Measurements from ENCODE around the gene COMT.
A peak's percentile ranks its signal among the peaks of the same experiment; 100 is the strongest.

COMT gene

GRCh38 chr22:19987394-19988306 is 46.1 kb downstream of the COMT start:
- Histone ChIP-seq H3K4me3 (ENCODE audit: low read depth, low read length) (no peak overlapping the region), H3K9me3 (ENCODE audit: control insufficient read depth, insufficient read depth, low read depth, low read length) (no peaks in the 10 kb centered on the region), H3K36me3 (ENCODE audit: control insufficient read depth in 2 of 2, insufficient read depth in 1 of 2, low read length in 2 of 2) (no peaks in the 10 kb centered on the region), H3K27ac (ENCODE audit: extremely low read depth, low read depth, low read length) (no peak overlapping the region), H3K4me1 (ENCODE audit: control insufficient read depth, insufficient read depth, low read length) (peaks cover 14% of the 10 kb centered on the region)
- CTCF ChIA-PET, result interaction anchor here (1.0 to 1.7 kb wide), 3 partner anchors 13 to 256 kb away, joined by 3 to 5 read pairs (median 3); no protein-coding TSS in a partner anchor
- no peak for TF ChIP-seq ZNF2 (tag by site-specific recombination; IDR thresholded peaks at IDR 0.05)
- TF ChIP-seq, protein P1, sequence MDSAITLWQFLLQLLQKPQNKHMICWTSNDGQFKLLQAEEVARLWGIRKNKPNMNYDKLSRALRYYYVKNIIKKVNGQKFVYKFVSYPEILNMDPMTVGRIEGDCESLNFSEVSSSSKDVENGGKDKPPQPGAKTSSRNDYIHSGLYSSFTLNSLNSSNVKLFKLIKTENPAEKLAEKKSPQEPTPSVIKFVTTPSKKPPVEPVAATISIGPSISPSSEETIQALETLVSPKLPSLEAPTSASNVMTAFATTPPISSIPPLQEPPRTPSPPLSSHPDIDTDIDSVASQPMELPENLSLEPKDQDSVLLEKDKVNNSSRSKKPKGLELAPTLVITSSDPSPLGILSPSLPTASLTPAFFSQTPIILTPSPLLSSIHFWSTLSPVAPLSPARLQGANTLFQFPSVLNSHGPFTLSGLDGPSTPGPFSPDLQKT (IDR thresholded peaks at IDR 0.05; ENCODE audit: borderline replicate concordance, low read depth, low read length), result no peak
- peak; percentile 76 for TF ChIP-seq ZNF398 (tag by site-specific recombination; IDR thresholded peaks at IDR 0.05)
- TF ChIP-seq ZNF202 (tag by site-specific recombination; IDR thresholded peaks at IDR 0.05; ENCODE audit: borderline replicate concordance), result no peak
- no peak for TF ChIP-seq ZNF426 (tag by site-specific recombination; IDR thresholded peaks at IDR 0.05)
- TF ChIP-seq ZNF530 (tag by site-specific recombination; IDR thresholded peaks at IDR 0.05; ENCODE audit: low read depth), result no peak
- TF ChIP-seq PATZ1 (tag by site-specific recombination; IDR thresholded peaks at IDR 0.05), result peak; percentile 7; the same call in 1 of the 2 replicates
- TF ChIP-seq, protein P2, sequence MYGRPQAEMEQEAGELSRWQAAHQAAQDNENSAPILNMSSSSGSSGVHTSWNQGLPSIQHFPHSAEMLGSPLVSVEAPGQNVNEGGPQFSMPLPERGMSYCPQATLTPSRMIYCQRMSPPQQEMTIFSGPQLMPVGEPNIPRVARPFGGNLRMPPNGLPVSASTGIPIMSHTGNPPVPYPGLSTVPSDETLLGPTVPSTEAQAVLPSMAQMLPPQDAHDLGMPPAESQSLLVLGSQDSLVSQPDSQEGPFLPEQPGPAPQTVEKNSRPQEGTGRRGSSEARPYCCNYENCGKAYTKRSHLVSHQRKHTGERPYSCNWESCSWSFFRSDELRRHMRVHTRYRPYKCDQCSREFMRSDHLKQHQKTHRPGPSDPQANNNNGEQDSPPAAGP (tag by site-specific recombination; IDR thresholded peaks at IDR 0.05), result 0 out of 2 replicates have a peak, but pooled peaks have one; percentile 31
- no peak for TF ChIP-seq ZFP69B (tag by site-specific recombination; IDR thresholded peaks at IDR 0.05)
- peak; percentile 38; the same call in 1 of the 2 replicates for TF ChIP-seq PRDM10 (tag by site-specific recombination; IDR thresholded peaks at IDR 0.05)
- TF ChIP-seq SP2 (tag by site-specific recombination; IDR thresholded peaks at IDR 0.05), result peak; percentile 30; the same call in 1 of the 2 replicates
- POLR2A ChIA-PET, result interaction anchor here (1.1 to 1.4 kb wide), 2 partner anchors 10 to 94 kb away, joined by 3 to 5 read pairs; no protein-coding TSS in a partner anchor

GRCh38 chr22:19988331-19988808 is 46.8 kb downstream of the COMT start:
- no peaks in the 10 kb centered on the region for H3K9me3 ChIP-seq (ENCODE audit: control insufficient read depth, insufficient read depth, low read depth, low read length)
- no peaks in the 10 kb centered on the region for H3K36me3 ChIP-seq (ENCODE audit: control insufficient read depth in 2 of 2, insufficient read depth in 1 of 2, low read length in 2 of 2)
- no peak overlapping the region for H3K27ac ChIP-seq (ENCODE audit: extremely low read depth, low read depth, low read length)
- ChIA-PET POLR2A (interaction anchor here (1.0 kb wide), 1 partner anchor 27 kb away, joined by 5 read pairs; no protein-coding TSS in a partner anchor), CTCF (interaction anchor here (1.0 to 1.7 kb wide), 2 partner anchors 25 to 256 kb away, joined by 3 to 5 read pairs; no protein-coding TSS in a partner anchor)
- H3K4me3 ChIP-seq (ENCODE audit: low read depth, low read length), result no peak overlapping the region
- peaks cover 14% of the 10 kb centered on the region for H3K4me1 ChIP-seq (ENCODE audit: control insufficient read depth, insufficient read depth, low read length)
- TF ChIP-seq PRDM4 (tag by site-specific recombination; IDR thresholded peaks at IDR 0.05) (no peak), ZNF76 (tag by site-specific recombination; IDR thresholded peaks at IDR 0.05; ENCODE audit: borderline replicate concordance, low read depth) (no peak), ZNF37A (tag by site-specific recombination; IDR thresholded peaks at IDR 0.05) (no peak)
- TF ChIP-seq, protein P3, sequence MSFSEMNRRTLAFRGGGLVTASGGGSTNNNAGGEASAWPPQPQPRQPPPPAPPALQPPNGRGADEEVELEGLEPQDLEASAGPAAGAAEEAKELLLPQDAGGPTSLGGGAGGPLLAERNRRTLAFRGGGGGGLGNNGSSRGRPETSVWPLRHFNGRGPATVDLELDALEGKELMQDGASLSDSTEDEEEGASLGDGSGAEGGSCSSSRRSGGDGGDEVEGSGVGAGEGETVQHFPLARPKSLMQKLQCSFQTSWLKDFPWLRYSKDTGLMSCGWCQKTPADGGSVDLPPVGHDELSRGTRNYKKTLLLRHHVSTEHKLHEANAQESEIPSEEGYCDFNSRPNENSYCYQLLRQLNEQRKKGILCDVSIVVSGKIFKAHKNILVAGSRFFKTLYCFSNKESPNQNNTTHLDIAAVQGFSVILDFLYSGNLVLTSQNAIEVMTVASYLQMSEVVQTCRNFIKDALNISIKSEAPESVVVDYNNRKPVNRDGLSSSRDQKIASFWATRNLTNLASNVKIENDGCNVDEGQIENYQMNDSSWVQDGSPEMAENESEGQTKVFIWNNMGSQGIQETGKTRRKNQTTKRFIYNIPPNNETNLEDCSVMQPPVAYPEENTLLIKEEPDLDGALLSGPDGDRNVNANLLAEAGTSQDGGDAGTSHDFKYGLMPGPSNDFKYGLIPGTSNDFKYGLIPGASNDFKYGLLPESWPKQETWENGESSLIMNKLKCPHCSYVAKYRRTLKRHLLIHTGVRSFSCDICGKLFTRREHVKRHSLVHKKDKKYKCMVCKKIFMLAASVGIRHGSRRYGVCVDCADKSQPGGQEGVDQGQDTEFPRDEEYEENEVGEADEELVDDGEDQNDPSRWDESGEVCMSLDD (tag by site-specific recombination; IDR thresholded peaks at IDR 0.05), result no peak
